H9 (cell line): ENCODE measurements around the gene STOX1. TPM values are rescaled to one million over a fixed set of nuclear protein-coding genes. Genes with fewer than 3 reads are reported as not detected.

Experiments
- DNase-seq: peaks from one replicate; pipeline ENCODE4 v3.0.0-alpha.2; 2017
- H2AFZ ChIP-seq: one replicate; pipeline ENCODE4 v1.6.1; 2013; ENCODE audit warnings: mild to moderate bottlenecking, low read length, control low read depth, moderate library complexity
- H2AK5ac ChIP-seq: 2 replicates; pipeline ENCODE4 v1.6.1; 2013; ENCODE audit warnings: low read length, control low read depth, mixed read lengths; ENCODE audit not compliant: insufficient read length
- H2BK120ac ChIP-seq: one replicate; pipeline ENCODE4 v1.6.1; 2013; ENCODE audit warnings: low read depth, mild to moderate bottlenecking, low read length, control low read depth, inconsistent platforms; ENCODE audit not compliant: poor library complexity, severe bottlenecking
- H2BK12ac ChIP-seq: 2 replicates; pipeline ENCODE4 v1.6.1; 2013; ENCODE audit warnings: low read length, control low read depth, mixed read lengths, low read depth; ENCODE audit not compliant: insufficient read length
- H2BK15ac ChIP-seq: 2 replicates; pipeline ENCODE4 v1.6.1; 2013; ENCODE audit warnings: low read depth, low read length, control low read depth
- H2BK20ac ChIP-seq: one replicate; pipeline ENCODE4 v1.6.1; 2013; ENCODE audit warnings: low read depth, mild to moderate bottlenecking, low read length, control low read depth, inconsistent platforms; ENCODE audit not compliant: poor library complexity, severe bottlenecking
- H2BK5ac ChIP-seq: 2 replicates; pipeline ENCODE4 v1.6.1; 2013; ENCODE audit warnings: low read length, control low read depth, mixed read lengths; ENCODE audit not compliant: insufficient read length
- H3K14ac ChIP-seq: 2 replicates; pipeline ENCODE4 v1.6.1; 2013; ENCODE audit warnings: low read length, control low read depth; ENCODE audit not compliant: insufficient read depth
- H3K18ac ChIP-seq: 2 replicates; pipeline ENCODE4 v1.6.1; 2013; ENCODE audit warnings: low read depth, mild to moderate bottlenecking, mixed read lengths, low read length, control low read depth; ENCODE audit not compliant: insufficient read length
- H3K23ac ChIP-seq: 2 replicates; pipeline ENCODE4 v1.6.1; 2013; ENCODE audit warnings: low read length, control low read depth, mixed read lengths, low read depth; ENCODE audit not compliant: insufficient read length
- H3K23me2 ChIP-seq: 2 replicates; pipeline ENCODE4 v1.6.1; 2013; ENCODE audit warnings: low read depth, mild to moderate bottlenecking, mixed read lengths, low read length, control low read depth; ENCODE audit not compliant: insufficient read length, poor library complexity, severe bottlenecking
- H3K27ac ChIP-seq: 2 replicates; pipeline ENCODE4 v1.5.1; 2013; ENCODE audit warnings: low read length, control low read depth, mixed read lengths, low read depth; ENCODE audit not compliant: insufficient read length
- H3K27me3 ChIP-seq: 2 replicates; pipeline ENCODE4 v1.6.1; 2013; ENCODE audit warnings: low read length, control low read depth, inconsistent platforms; ENCODE audit not compliant: insufficient read depth
- H3K4ac ChIP-seq: 2 replicates; pipeline ENCODE4 v1.6.1; 2013; ENCODE audit warnings: low read depth, mild to moderate bottlenecking, control low read depth, inconsistent platforms, low read length, moderate library complexity
- H3K4me1 ChIP-seq: 2 replicates; pipeline ENCODE4 v1.6.1; 2013; ENCODE audit warnings: low read length, control low read depth, inconsistent platforms; ENCODE audit not compliant: insufficient read depth
- H3K4me2 ChIP-seq: 2 replicates; pipeline ENCODE4 v1.6.1; 2013; ENCODE audit warnings: low read length, control low read depth, mixed read lengths; ENCODE audit not compliant: insufficient read length, insufficient read depth
- H3K56ac ChIP-seq: 2 replicates; pipeline ENCODE4 v1.6.1; 2013; ENCODE audit warnings: low read depth, mild to moderate bottlenecking, mixed read lengths, low read length, control low read depth; ENCODE audit not compliant: insufficient read length
- H3K79me1 ChIP-seq: 2 replicates; pipeline ENCODE4 v1.6.1; 2013; ENCODE audit warnings: low read depth, mild to moderate bottlenecking, moderate library complexity, low read length, control low read depth, inconsistent platforms; ENCODE audit not compliant: insufficient read depth, poor library complexity, severe bottlenecking
- H3K79me2 ChIP-seq: 2 replicates; pipeline ENCODE4 v1.6.1; 2013; ENCODE audit warnings: low read length, control low read depth, inconsistent platforms; ENCODE audit not compliant: insufficient read depth
- H3K9ac ChIP-seq: 2 replicates; pipeline ENCODE4 v1.6.1; 2013; ENCODE audit warnings: low read length, control low read depth, mixed read lengths; ENCODE audit not compliant: insufficient read length; ENCODE audit errors: extremely low read depth
- H3K9me3 ChIP-seq: one replicate; pipeline ENCODE4 v1.6.1; 2013; ENCODE audit warnings: low read depth, low read length, inconsistent platforms; ENCODE audit not compliant: control insufficient read depth
- H3T11ph ChIP-seq: one replicate; pipeline ENCODE4 v1.6.1; 2013; ENCODE audit warnings: mild to moderate bottlenecking, low read length, control low read depth, inconsistent platforms
- H4K20me1 ChIP-seq: one replicate; pipeline ENCODE4 v1.6.1; 2013; ENCODE audit not compliant: control insufficient read depth, insufficient read length, insufficient read depth
- H4K5ac ChIP-seq: 2 replicates; pipeline ENCODE4 v1.6.1; 2013; ENCODE audit warnings: low read depth, mild to moderate bottlenecking, mixed read lengths, low read length, control low read depth; ENCODE audit not compliant: insufficient read length
- H4K8ac ChIP-seq: replicated peaks from 2 replicates; pipeline ENCODE4 v1.6.1; 2013; ENCODE audit warnings: low read length, control low read depth, mixed read lengths, low read depth; ENCODE audit not compliant: insufficient read length
- H4K91ac ChIP-seq: 2 replicates; pipeline ENCODE4 v1.6.1; 2013; ENCODE audit warnings: low read depth, mild to moderate bottlenecking, moderate library complexity, mixed read lengths, low read length, control low read depth; ENCODE audit not compliant: insufficient read length
- H3K27ac Mint-ChIP-seq, 3 experiments: 2 replicates in 2 of 3; 3 replicates in 1 of 3; pipeline ENCODE4 v1.8.0; 2020 to 2021; ENCODE audit warnings: mixed read lengths in 3 of 3, mild to moderate bottlenecking in 1 of 3, moderate library complexity in 1 of 3
- H3K27me3 Mint-ChIP-seq: 2 replicates; pipeline ENCODE4 v1.8.0; 2021; ENCODE audit warnings: low read depth, mild to moderate bottlenecking, moderate library complexity, mixed read lengths
- H3K36me3 Mint-ChIP-seq, 3 experiments: 2 replicates in 2 of 3; 3 replicates in 1 of 3; pipeline ENCODE4 v1.8.0; 2020 to 2021; ENCODE audit warnings: low read depth in 3 of 3, mixed read lengths in 3 of 3; ENCODE audit not compliant: insufficient read depth in 1 of 3
- H3K4me1 Mint-ChIP-seq, 2 experiments: 2 replicates each; pipeline ENCODE4 v1.8.0; 2020; ENCODE audit warnings: mixed read lengths in 2 of 2
- H3K4me3 Mint-ChIP-seq, 2 experiments: 2 replicates in 1 of 2; 3 replicates in 1 of 2; pipeline ENCODE4 v1.8.0; 2020 to 2021; ENCODE audit warnings: mild to moderate bottlenecking in 2 of 2, mixed read lengths in 2 of 2, moderate library complexity in 1 of 2
- H3K9me3 Mint-ChIP-seq, 2 experiments: 2 replicates in 1 of 2; 3 replicates in 1 of 2; pipeline ENCODE4 v1.8.0; 2020; ENCODE audit warnings: mild to moderate bottlenecking in 2 of 2, mixed read lengths in 2 of 2, moderate library complexity in 1 of 2
- WGBS: extraction: QIAGEN DNeasy Blood & Tissue Kit; methylation state at CpG from one replicate; pipeline ENCODE4 v1.1.7; 2013; ENCODE audit warnings: missing lambda C conversion rate, low lambda C conversion rate, mixed read lengths; ENCODE audit not compliant: insufficient read length; ENCODE audit errors: extremely low coverage; 5-methylcytosine and 5-hydroxymethylcytosine counted together
- total RNA-seq: library from RNA; stranded (reverse); gene quantifications from 2 replicates; pipeline ENCODE4 v1.2.1, GENCODE V29; 2021
- TF ChIP-seq, protein P1 (sequence below): fragments of 200-600 bp; sonication (generic); conservative IDR thresholded peaks from 3 replicates; pipeline ENCODE4 v1.8.0; 2021; ENCODE audit warnings: antibody characterized with exemption, mild to moderate bottlenecking

STOX1 gene
- total RNA-seq, 1 experiment from 2014 or later: 5.8 TPM

DNA sequence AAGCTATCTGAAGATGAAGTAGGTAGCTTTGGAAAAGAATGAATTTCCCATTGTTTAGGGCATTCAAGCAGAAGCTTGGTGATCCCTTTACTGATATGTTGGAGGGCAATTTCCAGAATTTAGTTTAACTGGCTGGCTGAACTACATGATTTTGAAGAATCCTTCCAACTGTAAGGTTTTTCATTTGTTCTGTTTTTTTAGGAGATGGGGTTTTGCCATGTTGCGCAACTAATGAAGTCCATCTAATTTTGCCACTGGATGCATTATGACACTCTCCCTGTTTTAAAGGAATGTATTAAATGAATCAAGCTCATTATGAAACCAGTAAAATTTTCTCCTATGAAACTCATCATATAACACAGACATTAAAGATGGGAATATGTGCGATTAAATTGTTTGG is 67.7 kb downstream of the STOX1 start:
- WGBS: no CpG with 5 or more reads among the region's 2 CpGs
- H3K27me3 ChIP-seq: no peaks in the 10 kb centered on the region
- no peak overlapping the region for H3K23ac ChIP-seq
- Mint-ChIP-seq H3K36me3 (no peaks in the 10 kb centered on the region), H3K27me3 (peaks cover 2% of the 10 kb centered on the region), H3K4me3 (no peak overlapping the region), H3K9me3 (no peaks in the 10 kb centered on the region), H3K27ac (no peak overlapping the region), H3K4me1 (peaks cover 2% of the 10 kb centered on the region in 2 experiments; a peak in 3 of 4 replicates)
- H4K91ac ChIP-seq: no peak overlapping the region
- H3K9me3 ChIP-seq: no peaks in the 10 kb centered on the region
- no peaks in the 10 kb centered on the region for H4K20me1 ChIP-seq
- no peak overlapping the region for H3K27ac ChIP-seq
- no peaks in the 10 kb centered on the region for H3K79me1 ChIP-seq
- no peak for DNase-seq
- H3K9ac ChIP-seq: no peak overlapping the region
- H3T11ph ChIP-seq: no peak overlapping the region
- no peak overlapping the region for H3K4ac ChIP-seq
- H3K56ac ChIP-seq: no peak overlapping the region
- TF ChIP-seq, protein P1, sequence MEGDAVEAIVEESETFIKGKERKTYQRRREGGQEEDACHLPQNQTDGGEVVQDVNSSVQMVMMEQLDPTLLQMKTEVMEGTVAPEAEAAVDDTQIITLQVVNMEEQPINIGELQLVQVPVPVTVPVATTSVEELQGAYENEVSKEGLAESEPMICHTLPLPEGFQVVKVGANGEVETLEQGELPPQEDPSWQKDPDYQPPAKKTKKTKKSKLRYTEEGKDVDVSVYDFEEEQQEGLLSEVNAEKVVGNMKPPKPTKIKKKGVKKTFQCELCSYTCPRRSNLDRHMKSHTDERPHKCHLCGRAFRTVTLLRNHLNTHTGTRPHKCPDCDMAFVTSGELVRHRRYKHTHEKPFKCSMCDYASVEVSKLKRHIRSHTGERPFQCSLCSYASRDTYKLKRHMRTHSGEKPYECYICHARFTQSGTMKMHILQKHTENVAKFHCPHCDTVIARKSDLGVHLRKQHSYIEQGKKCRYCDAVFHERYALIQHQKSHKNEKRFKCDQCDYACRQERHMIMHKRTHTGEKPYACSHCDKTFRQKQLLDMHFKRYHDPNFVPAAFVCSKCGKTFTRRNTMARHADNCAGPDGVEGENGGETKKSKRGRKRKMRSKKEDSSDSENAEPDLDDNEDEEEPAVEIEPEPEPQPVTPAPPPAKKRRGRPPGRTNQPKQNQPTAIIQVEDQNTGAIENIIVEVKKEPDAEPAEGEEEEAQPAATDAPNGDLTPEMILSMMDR: no peak
- H3K4me1 ChIP-seq: no peaks in the 10 kb centered on the region
- no peak overlapping the region for H4K8ac ChIP-seq
- H3K79me2 ChIP-seq: no peaks in the 10 kb centered on the region
- no peak overlapping the region for H2AFZ ChIP-seq
- H2AK5ac ChIP-seq: no peak overlapping the region
- H3K4me2 ChIP-seq: no peak overlapping the region
- H2BK12ac ChIP-seq: no peak overlapping the region
- H3K14ac ChIP-seq: no peak overlapping the region
- no peak overlapping the region for H4K5ac ChIP-seq
- no peak overlapping the region for H2BK120ac ChIP-seq
- H2BK15ac ChIP-seq: no peak overlapping the region
- H2BK20ac ChIP-seq: no peak overlapping the region
- H3K23me2 ChIP-seq: no peaks in the 10 kb centered on the region
- H2BK5ac ChIP-seq: no peak overlapping the region
- no peak overlapping the region for H3K18ac ChIP-seq
